NCI-H1417 (cell line): ENCODE results near the gene CDYL.
A peak's percentile ranks its signal among the peaks of the same experiment; 100 is the strongest.
"Not testable (repeated sequence)": the region's sequence is repeated elsewhere in the genome, so short reads cannot be mapped to it uniquely, and the experiment has no call there.

ENCODE experiments used
- DNase-seq, 3 experiments: peaks; one replicate each; lab custom pipeline; 2025; lab: John Stamatoyannopoulos, UW

The CDYL gene

GRCh38 chr6:4846387-4846786 lies 70.2 kb downstream of the CDYL start:
- no peak for DNase-seq

DNA sequence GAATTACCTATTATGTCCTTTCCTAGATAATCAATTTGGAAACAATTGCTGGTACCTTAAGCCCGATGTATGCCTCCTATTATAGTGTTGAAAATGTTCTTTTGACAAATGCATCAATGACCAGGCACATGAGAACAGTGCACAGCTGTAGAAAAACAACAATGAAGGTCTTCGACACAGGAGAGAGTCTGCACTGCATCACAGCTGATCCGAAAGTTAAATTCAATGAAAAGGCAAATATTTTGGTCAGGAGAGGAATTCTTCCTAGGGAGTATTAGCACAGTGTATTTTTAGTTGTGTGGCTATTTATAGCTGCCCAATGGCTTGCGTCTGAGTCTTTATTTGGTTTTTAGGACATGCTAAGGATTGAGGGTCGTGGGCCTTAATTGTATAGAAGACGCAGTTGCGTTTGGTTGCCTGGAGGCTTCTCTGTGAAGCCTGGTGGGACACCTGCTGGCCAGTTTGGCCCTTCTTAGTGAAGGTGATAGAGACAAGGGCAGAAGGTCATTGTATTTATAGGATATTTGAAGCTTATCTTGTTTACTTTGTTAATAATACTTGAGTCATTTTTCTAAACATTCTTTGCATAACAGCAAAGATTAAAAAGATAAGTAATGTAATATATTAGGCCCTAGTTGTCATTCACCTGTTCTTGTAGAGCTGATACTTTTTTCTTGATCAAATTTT lies 72.3 kb downstream of the CDYL start:
- DNase-seq, result peak in 2 of 3 experiments; percentile 5 to 6

DNA sequence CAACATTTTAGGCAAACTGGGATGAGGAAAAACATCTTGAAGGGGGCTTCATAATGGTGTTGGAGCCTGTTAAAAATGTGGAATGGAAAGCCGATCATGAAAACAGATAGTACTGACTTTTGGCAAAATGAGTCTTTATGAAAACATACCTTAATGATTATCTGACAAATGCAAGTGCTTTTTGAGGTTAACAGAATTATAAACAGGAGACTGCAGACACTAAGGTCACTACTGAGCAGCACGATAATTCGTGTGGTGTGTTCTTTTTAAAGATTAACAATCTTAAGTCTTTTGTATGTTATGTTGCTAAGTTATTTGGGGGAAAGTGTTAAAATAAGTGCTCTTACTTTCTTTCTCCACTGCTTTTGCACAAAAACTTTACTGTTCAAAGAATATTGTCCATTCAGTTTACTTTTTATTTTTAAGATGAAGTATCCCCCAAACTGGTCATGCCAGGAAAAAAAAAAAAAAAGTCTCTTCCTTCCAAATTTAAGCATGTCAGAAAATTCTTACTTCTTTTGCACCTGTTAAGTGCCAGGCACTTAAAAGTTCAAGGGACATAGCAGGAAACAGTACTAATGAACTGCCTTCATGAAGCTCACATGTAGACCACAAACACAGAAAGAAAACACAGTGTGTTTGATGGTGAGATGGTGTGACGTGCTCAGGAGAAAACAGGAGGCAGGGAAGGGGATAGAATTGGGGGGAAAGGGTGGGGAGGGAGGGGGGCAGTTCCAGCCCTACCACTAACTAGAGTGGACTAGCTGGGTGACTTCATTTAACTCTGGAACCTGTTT lies 73.2 kb downstream of the CDYL start:
- no peak for DNase-seq

DNA sequence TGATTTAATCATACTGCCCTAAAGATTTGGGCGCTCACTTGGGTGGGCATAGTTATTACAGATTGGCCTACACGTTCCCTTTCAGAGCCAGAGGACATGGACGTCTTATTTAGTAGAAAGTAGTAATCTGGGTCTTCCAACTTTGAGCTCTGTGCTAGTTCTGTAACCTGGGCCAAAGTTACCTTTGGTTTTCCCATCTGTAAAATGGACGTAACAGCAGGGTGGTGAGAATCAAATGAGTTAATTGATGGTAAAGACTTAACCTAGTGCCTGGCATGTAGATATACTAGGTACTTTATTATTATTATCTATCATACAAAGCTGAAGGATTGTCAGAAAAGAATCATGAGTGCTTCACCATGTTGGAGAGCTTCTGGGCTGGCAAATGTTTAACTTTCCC lies 74.8 kb downstream of the CDYL start:
- no peak for DNase-seq

DNA sequence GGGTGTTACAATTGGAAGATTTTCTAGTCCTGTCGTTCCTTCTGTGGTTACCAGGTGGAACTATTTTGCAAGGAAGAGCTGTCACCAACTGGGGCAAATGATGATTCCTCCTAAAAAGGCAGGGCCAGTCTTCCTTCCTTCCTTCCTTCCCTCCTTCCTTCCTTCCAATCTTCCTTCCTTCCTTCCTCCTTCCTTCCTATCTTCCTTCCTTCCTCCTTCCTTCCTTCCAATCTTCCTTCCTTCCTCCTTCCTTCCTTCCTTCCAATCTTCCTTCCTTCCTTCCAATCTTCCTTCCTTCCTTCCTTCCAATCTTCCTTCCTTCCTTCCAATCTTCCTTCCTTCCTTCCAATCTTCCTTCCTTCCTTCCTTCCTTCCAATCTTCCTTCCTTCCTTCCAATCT lies 76.0 kb downstream of the CDYL start:
- not testable (repeated sequence) for DNase-seq

- DNase-seq, result peak in 1 of 3 experiments; percentile 4
Measured at GRCh38 chr6:4852938-4853337, 76.7 kb downstream of the CDYL start.

DNA sequence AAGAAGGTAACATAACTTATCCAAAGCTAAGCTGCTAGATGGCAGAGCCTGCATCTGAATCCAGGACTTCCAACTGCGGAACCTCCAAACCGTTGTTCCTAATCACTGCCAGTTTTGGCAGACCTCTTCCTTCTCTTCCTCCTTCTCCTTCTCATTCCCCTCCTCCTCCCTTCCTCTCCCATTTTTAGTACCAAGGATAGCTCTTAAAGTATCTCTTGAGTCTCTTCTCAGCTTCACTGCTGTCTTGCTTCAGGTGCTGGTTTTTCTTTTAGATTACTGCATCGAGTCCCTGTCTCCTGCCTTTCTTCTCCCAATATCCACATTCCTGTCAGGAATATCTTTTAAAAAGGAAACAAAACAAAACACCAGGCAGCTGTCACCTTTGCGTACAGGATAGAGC lies 77.1 kb downstream of the CDYL start:
- no peak for DNase-seq

DNA sequence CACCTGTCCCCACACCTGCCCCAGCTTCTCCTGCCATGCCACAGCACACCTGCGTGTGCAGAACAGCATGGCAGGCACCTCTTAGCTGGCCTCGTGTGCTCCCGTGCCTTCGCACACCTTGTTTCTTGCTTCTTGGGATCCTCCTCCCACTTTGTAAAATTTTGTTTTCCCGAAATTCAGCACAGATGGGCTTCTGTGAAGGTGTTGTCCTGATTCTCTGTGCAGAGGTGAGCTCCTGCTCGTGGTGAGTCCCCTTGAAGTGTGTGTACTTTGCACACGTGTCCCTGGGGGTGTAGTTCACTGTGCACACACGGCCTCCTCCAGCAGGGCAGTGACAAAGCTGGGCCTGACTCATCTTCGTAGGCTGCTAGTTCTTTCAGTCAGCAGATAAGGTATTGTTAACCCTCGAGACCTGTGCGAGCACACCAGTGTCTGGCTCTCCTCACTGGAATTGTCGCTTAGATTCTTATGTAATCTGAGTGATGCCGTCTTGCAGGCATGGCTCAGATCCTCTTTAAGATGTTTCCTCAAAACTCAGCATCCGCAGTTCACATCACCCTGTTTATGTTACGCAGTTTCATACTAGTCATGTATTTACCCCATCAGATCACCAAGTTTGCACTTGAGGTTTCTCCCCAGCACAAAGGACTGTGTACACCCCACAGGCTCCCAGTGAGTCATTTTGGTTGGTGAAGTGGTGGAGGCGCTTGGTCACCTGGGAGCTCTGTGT lies 77.7 kb downstream of the CDYL start:
- DNase-seq, result peak; percentile 13 to 16 (median 16)

- DNase-seq, result no peak
Measured at GRCh38 chr6:4856785-4857184, 80.6 kb downstream of the CDYL start.

GRCh38 chr6:4858194-4859015 lies 82.2 kb downstream of the CDYL start:
- peak in 1 of 3 experiments; percentile 41 for DNase-seq

DNA sequence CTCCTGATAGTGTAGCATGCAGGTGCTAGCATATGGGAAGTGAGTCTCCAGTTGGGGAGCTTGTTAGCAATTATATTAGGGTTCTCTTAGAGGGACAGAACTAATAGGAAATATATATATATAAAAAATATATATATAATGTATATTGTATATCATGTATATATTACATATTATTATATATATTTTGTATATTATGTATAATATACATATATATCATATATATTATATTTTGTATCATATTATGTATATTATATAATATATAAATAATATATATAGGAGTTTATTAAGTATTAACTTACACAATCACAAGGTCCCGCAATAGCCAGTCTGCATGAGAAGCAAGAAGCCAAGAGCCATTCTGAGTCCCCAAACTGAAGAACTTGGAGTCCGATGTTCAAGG lies 84.2 kb downstream of the CDYL start:
- DNase-seq, result no peak

DNA sequence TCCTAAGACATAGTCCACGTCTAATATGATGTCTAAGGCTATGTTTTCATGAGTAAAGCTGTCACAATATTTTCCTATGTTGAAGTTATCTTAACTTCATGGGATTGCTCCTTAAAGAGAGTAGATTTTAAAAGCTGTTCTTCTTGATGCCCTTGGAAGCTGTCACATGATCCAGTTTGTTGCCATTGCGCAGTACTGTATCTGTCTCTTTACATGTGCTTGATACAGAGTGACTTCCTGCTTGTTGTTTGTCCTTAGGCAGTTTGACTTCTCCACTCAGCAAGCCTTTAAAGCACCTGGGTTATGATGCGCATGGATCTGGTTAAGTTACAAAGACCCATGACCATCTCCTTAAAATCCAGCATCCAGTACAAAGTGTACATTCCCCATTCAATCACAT lies 85.4 kb downstream of the CDYL start:
- DNase-seq, result peak in 1 of 3 experiments; percentile 75

GRCh38 chr6:4864519-4864918 lies 88.3 kb downstream of the CDYL start:
- DNase-seq, result no peak

GRCh38 chr6:4865006-4865405 lies 88.8 kb downstream of the CDYL start:
- not testable (repeated sequence) for DNase-seq

- no peak for DNase-seq
Measured at GRCh38 chr6:4870821-4871494, 94.8 kb downstream of the CDYL start.

DNA sequence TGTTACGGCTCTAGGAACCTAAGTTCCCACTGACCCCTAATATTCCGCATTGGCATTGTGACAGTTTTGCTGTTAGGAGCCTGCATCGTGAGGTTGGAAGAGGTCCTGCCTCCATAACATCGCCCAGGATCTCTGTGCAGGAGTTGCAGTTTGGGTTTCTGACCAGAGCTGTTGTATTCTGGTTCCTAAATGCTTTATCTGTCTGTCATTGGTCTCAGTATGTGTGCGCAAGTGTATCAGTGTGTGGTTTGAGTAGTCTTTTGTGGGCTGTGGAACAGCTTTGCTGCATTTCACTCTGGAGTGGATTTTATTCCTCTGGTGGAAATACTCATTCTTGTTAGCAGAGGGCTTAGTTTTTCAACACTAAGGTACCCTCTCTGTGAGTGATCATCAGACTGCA lies 95.6 kb downstream of the CDYL start:
- DNase-seq, result no peak

DNA sequence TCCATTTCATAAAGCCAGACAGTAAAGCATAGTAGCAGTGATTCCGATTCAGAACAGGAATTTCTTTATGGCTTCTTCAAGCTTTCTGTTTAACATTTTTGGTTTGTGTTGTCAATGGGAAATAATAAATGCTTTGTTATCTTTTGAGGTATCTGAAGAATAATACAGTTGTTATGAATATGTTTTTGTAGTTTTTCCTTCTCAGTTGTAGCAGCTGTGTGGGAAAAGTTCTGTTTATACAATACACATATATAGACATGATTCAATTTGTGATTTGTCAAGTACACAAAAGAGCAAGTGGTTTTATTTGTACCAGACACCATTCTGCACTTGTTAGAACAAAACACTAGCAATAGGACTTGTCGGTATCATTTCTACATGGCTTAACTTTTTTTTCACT lies 96.6 kb downstream of the CDYL start:
- no peak for DNase-seq

GRCh38 chr6:4873928-4874327 lies 97.7 kb downstream of the CDYL start:
- no peak for DNase-seq

DNA sequence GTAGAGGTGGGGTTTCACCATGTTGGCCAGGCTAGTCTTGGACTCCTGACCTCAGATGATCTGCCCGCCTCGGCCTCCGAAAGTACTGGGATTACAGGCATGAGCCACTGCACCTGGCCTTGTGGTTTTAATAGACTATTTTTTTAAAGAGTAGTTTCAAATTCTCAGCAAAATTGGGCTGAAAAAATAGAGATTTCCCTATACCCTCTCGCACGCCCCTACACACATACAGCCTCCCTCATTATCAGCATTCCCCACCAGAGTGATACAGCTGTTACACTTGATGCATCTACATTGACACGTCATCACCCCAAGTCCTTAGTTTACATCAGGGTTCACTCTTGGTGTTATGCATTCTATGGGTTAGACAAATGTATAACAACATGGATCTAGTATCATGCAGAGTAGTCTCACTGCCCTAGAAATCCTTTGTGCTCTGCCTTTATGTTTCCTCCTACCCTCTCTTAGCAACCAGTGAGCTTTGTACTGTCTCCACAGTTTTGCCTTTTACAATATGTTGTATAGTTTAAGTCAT lies 103.6 kb downstream of the CDYL start:
- DNase-seq, result no peak

DNA sequence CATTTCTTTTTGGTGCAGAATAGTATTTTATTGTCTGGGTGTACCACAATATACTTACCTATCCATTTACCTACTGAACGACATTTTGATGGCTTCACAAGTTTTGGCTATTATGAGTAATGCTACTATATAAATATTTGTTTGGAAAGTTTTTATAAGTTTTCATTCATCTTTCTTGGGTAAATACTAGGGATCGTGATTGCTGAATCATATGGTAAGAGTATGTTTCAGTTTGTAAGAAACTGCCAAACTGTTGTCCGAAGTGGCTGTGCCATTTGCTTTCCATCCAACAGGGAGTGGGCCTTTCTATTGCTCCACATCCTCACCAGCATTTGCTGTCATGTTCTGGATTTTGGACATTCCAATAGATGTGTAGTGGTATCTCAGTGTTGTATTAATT lies 104.2 kb downstream of the CDYL start:
- no peak for DNase-seq

DNA sequence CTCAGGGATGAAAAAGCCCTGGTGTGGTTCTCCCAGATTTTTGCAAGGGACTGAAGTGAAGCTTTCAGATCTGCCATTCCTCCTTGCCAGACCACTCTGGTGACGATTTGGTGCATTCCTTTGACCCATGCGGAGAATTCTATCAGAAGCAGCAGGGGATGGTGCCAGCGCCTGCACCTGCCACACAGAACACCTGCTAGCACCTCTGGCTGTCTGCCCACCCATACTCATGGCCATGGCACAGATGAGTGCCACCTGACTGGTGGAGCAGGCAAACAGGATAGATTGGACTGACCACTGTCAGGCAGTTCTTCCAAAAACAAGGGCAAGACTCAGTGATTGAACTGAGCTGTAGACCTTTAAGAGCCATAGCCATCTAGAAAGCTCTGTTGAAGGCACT lies 107.1 kb downstream of the CDYL start:
- DNase-seq, result peak in 2 of 3 experiments; percentile 3 to 10
